Thymus (tissue), 14 donors: Measurements from ENCODE around the gene TYSND1. TPM values are rescaled to one million over a fixed set of nuclear protein-coding genes. Genes with fewer than 3 reads are reported as not detected.

Experiments
- DNase-seq, 9 donors: peaks; one replicate each; pipeline ENCODE4 v3.0.0-alpha.2; 2013; ENCODE audit warnings: low spot score in 9 of 9, low read depth in 6 of 9, missing footprints in 1 of 9
- H3K27ac ChIP-seq, 2 donors: one replicate each; pipeline ENCODE4 v1.5.1; 2013; ENCODE audit warnings: control low read depth in 1 of 2, low read depth in 1 of 2, low read length in 1 of 2, mild to moderate bottlenecking in 1 of 2, moderate library complexity in 1 of 2
- H3K27me3 ChIP-seq, 2 donors: one replicate each; pipeline ENCODE4 v1.5.1; 2013; ENCODE audit warnings: low read length in 1 of 2; ENCODE audit not compliant: control insufficient read depth in 2 of 2, insufficient read depth in 1 of 2
- H3K36me3 ChIP-seq, 2 donors: one replicate each; pipeline ENCODE4 v1.5.1; 2013; ENCODE audit warnings: low read length in 1 of 2, mild to moderate bottlenecking in 1 of 2, moderate library complexity in 1 of 2; ENCODE audit not compliant: control insufficient read depth in 2 of 2, insufficient read depth in 2 of 2
- H3K4me1 ChIP-seq, 2 donors: one replicate each; pipeline ENCODE4 v1.5.1; 2013; ENCODE audit warnings: low read length in 2 of 2; ENCODE audit not compliant: control insufficient read depth in 2 of 2, insufficient read depth in 2 of 2
- H3K4me3 ChIP-seq, 2 donors: one replicate each; pipeline ENCODE4 v1.5.1; 2013; ENCODE audit warnings: low read length in 2 of 2, control low read depth in 1 of 2, mild to moderate bottlenecking in 1 of 2
- H3K9me3 ChIP-seq, 2 donors: one replicate each; pipeline ENCODE4 v1.5.1; 2013; ENCODE audit warnings: low read length in 1 of 2, mild to moderate bottlenecking in 1 of 2; ENCODE audit not compliant: control insufficient read depth in 2 of 2, insufficient read depth in 1 of 2
- WGBS: extraction: QIAGEN DNeasy Blood & Tissue Kit; methylation state at CpG from one replicate; pipeline ENCODE4 v1.1.7; 2013; 5-methylcytosine and 5-hydroxymethylcytosine counted together
- long read RNA-seq, 10 donors: transcript quantifications; one replicate each; lab custom pipeline, GENCODE V29; 2026
- polyA plus RNA-seq: library from polyadenylated mRNA; stranded (reverse); fragments of 200-250 nt; gene quantifications from one replicate; pipeline ENCODE4 v1.2.3, GENCODE V29; 2013
- total RNA-seq: library from RNA; stranded (reverse); fragments of 120-200 nt; gene quantifications from one replicate; pipeline ENCODE4 v1.2.4, GENCODE V29; 2013
- donor health status: healthy.

TYSND1 gene
- total RNA-seq: 8.1 TPM
- polyA plus RNA-seq: 18.1 TPM
- long read RNA-seq, donor 1: 0 reads
- long read RNA-seq, donor 2: 0 reads
- long read RNA-seq, donor 3, partial matches to known transcripts: 0 of 3 reads
- long read RNA-seq, donor 3, other reads (novel, unspliced or antisense): 0 of 3 reads
- long read RNA-seq, donor 4, partial matches to known transcripts: 0 of 3 reads
- long read RNA-seq, donor 4, other reads (novel, unspliced or antisense): 0 of 3 reads
- long read RNA-seq, donor 5, partial matches to known transcripts: 15 of 17 reads
- long read RNA-seq, donor 5, other reads (novel, unspliced or antisense): 0 of 17 reads
- long read RNA-seq, donor 6, partial matches to known transcripts: 0 of 4 reads
- long read RNA-seq, donor 6, other reads (novel, unspliced or antisense): 0 of 4 reads
- long read RNA-seq, donor 7: 0 reads
- long read RNA-seq, donor 8, partial matches to known transcripts: 0 of 3 reads
- long read RNA-seq, donor 8, other reads (novel, unspliced or antisense): 0 of 3 reads
- long read RNA-seq, donor 9, partial matches to known transcripts: 0 of 2 reads
- long read RNA-seq, donor 9, other reads (novel, unspliced or antisense): 0 of 2 reads
- long read RNA-seq, donor 10, partial matches to known transcripts: 0 of 5 reads
- long read RNA-seq, donor 10, other reads (novel, unspliced or antisense): 0 of 5 reads

- Histone ChIP-seq H3K4me3 (peak within 1 kb of the TSS; percentile 67 to 72), H3K27ac (peak within 1 kb of the TSS; percentile 94), H3K27me3 (no peaks in the 10 kb centered on the region), H3K9me3 (no peaks in the 10 kb centered on the region), H3K36me3 (peaks cover 22 to 33% of the 10 kb centered on the region in 2 donors), H3K4me1 (peaks cover 3 to 20% of the 10 kb centered on the region in 2 donors)
- WGBS: 2% methylated on average over 39 of the region's 39 CpGs
- DNase-seq: peak; percentile 85 to 97 (median 91)
Observed at GRCh38 chr10:70146489-70147258, at the start of gene TYSND1. TYSND1 (minus strand) TSS chr10:70146700; CDS start chr10:70146586, 114 bp downstream.

- WGBS: 97% methylated on average over 7 of the region's 7 CpGs
- Histone ChIP-seq H3K27me3 (no peaks in the 10 kb centered on the region), H3K36me3 (peaks cover 0 to under 1% of the 10 kb centered on the region in 2 donors), H3K4me1 (peaks cover 6 to 10% of the 10 kb centered on the region in 2 donors), H3K9me3 (no peaks in the 10 kb centered on the region), H3K27ac (no peak overlapping the region), H3K4me3 (no peak overlapping the region)
- no peak for DNase-seq
Observed at GRCh38 chr10:70193391-70193844, 46.9 kb upstream of the TYSND1 start.

- Histone ChIP-seq H3K9me3 (no peaks in the 10 kb centered on the region), H3K27ac (no peak overlapping the region), H3K36me3 (no peaks in the 10 kb centered on the region), H3K4me3 (no peak overlapping the region), H3K4me1 (peaks cover 3 to 8% of the 10 kb centered on the region in 2 donors), H3K27me3 (no peaks in the 10 kb centered on the region)
- WGBS: 99% methylated on average over 5 of the region's 5 CpGs
- DNase-seq: no peak
Observed at GRCh38 chr10:70192326-70192968, 45.9 kb upstream of the TYSND1 start.

- H3K9me3 ChIP-seq: no peaks in the 10 kb centered on the region
- H3K36me3 ChIP-seq: no peaks in the 10 kb centered on the region
- no peak overlapping the region for H3K4me3 ChIP-seq
- no peak for DNase-seq
- H3K4me1 ChIP-seq: peaks cover 0 to 3% of the 10 kb centered on the region in 2 donors
- H3K27ac ChIP-seq: no peak overlapping the region
- H3K27me3 ChIP-seq: no peaks in the 10 kb centered on the region
Observed at GRCh38 chr10:70191972-70192305, 45.4 kb upstream of the TYSND1 start.

- Histone ChIP-seq H3K27ac (no peak overlapping the region), H3K36me3 (no peaks in the 10 kb centered on the region), H3K4me3 (no peak overlapping the region), H3K27me3 (no peaks in the 10 kb centered on the region), H3K4me1 (no peaks in the 10 kb centered on the region), H3K9me3 (no peaks in the 10 kb centered on the region)
- 92% methylated on average over 4 of the region's 4 CpGs for WGBS
- no peak for DNase-seq
Observed at GRCh38 chr10:70191161-70191971, 44.9 kb upstream of the TYSND1 start.

- H3K27ac ChIP-seq: no peak overlapping the region
- H3K9me3 ChIP-seq: no peaks in the 10 kb centered on the region
- no peaks in the 10 kb centered on the region for H3K4me1 ChIP-seq
- DNase-seq: no peak
- 95% methylated on average over 5 of the region's 5 CpGs for WGBS
- no peaks in the 10 kb centered on the region for H3K27me3 ChIP-seq
- no peaks in the 10 kb centered on the region for H3K36me3 ChIP-seq
- H3K4me3 ChIP-seq: no peak overlapping the region
Observed at GRCh38 chr10:70190581-70190980, 44.1 kb upstream of the TYSND1 start.

- Histone ChIP-seq H3K4me3 (no peak overlapping the region), H3K36me3 (no peaks in the 10 kb centered on the region), H3K9me3 (no peaks in the 10 kb centered on the region), H3K4me1 (no peaks in the 10 kb centered on the region), H3K27ac (no peak overlapping the region), H3K27me3 (no peaks in the 10 kb centered on the region)
- 98% methylated on average over 8 of the region's 8 CpGs for WGBS
- no peak for DNase-seq
Observed at GRCh38 chr10:70190102-70190501, 43.6 kb upstream of the TYSND1 start.

- Histone ChIP-seq H3K9me3 (no peaks in the 10 kb centered on the region), H3K27ac (no peak overlapping the region), H3K36me3 (no peaks in the 10 kb centered on the region), H3K4me3 (no peak overlapping the region), H3K27me3 (peaks cover 0 to under 1% of the 10 kb centered on the region in 2 donors), H3K4me1 (no peaks in the 10 kb centered on the region)
- WGBS: 98% methylated on average over 1 of the region's 1 CpG
- DNase-seq: no peak
Observed at GRCh38 chr10:70188768-70189167, 42.3 kb upstream of the TYSND1 start.
